Pancreas (tissue), 10 donors: ENCODE measurements around the gene APOD. TPM values are rescaled to one million over a fixed set of nuclear protein-coding genes. Genes with fewer than 3 reads are reported as not detected.

ENCODE experiments used
- ATAC-seq, 4 donors: fragments of 200-7000 bp; cut with Tn5 transposase; one replicate each; pipeline versions ENCODE4 v1.8.0 to v1.9.1; 2020; ENCODE audit warnings: mild to moderate bottlenecking in 4 of 4, moderate library complexity in 4 of 4
- DNase-seq, 6 donors: peaks; one replicate each; pipeline ENCODE4 v3.0.0-alpha.2; 2020
- FAIRE-seq: peaks from 2 replicates; lab custom pipeline; 2012; peaks lifted over from hg19 to GRCh38; lab: Jason Lieb, UNC
- H3K27ac ChIP-seq, 4 donors: fragments of 200-600 bp; sonication (generic); 1 replicate in 3 of 4; 2 replicates in 1 of 4; pipeline versions ENCODE4 v1.5.0 to v1.8.0; 2020
- H3K27me3 ChIP-seq, 4 donors: fragments of 200-600 bp; one replicate each; pipeline ENCODE4 v1.8.0; 2021
- H3K36me3 ChIP-seq, 3 donors: fragments of 200-600 bp; sonication (generic) in 1 of 3; one replicate each; pipeline versions ENCODE4 v1.5.0 to v1.8.0; 2020 to 2021
- H3K4me1 ChIP-seq, 3 donors: fragments of 200-600 bp; one replicate each; pipeline ENCODE4 v1.8.0; 2021
- H3K4me3 ChIP-seq, 4 donors: fragments of 200-600 bp; sonication (generic) in 2 of 4; one replicate each; pipeline versions ENCODE4 v1.5.0 to v1.8.0; 2020 to 2021
- H3K9me3 ChIP-seq, 4 donors: fragments of 200-600 bp; one replicate each; pipeline ENCODE4 v1.8.0; 2021
- WGBS, 2 donors: extraction: QIAGEN DNeasy Blood & Tissue Kit; methylation state at CpG; one replicate each; pipeline ENCODE4 v1.1.7; 2013; 5-methylcytosine and 5-hydroxymethylcytosine counted together
- intact Hi-C, 3 donors: fragments of 100-400 bp; cut with DNase I; formaldehyde crosslinking; loops; one replicate each; pipeline versions ENCODE4 v1.11.1 to v1.14.2; 2022
- polyA plus RNA-seq, 2 donors: library from polyadenylated mRNA; stranded (reverse); fragments of 200-250 nt; gene quantifications; one replicate each; pipeline ENCODE4 v1.2.3, GENCODE V29; 2013
- total RNA-seq, 6 donors: library from RNA; stranded (reverse); fragmentation: NEBNext Ultra II Directional in 4 of 6; extraction: Animal tissue kit (Norgen Biotek cat#: 25700) in 4 of 6; gene quantifications; one replicate each; pipeline versions ENCODE4 v1.2.1 to v1.2.4, GENCODE V29; 2021 to 2023
- TF ChIP-seq, protein P1 (sequence below), 4 donors: fragments of 200-600 bp; sonication (generic) in 3 of 4; IDR thresholded peaks; one replicate each; pipeline versions ENCODE4 v1.5.0 to v1.8.0; 2021; ENCODE audit warnings: antibody characterized with exemption in 4 of 4
- donor health status: healthy with polysubstance abuse.
- donor health status: DM: no; HTN: no; CAD: no; lungs with moderate emphysema.
- donor health status: DM: no; HTN: no; CAD: no.
- donor health status: control.
- donor health status: control.
- donor health status: Bipolar disorder and iron deficiency.
- donor health status: DM: yes; HTN: yes; CAD: no.
- donor health status: DM: no; HTN: no; CAD: no.
- donor health status: DM: no; HTN: no; CAD: no.
- donor health status: DM: yes; HTN: yes; CAD: no.

The APOD gene
- total and polyA plus RNA-seq, 8 donors, result 12.1 to 133 (median 60.8) TPM

DNA sequence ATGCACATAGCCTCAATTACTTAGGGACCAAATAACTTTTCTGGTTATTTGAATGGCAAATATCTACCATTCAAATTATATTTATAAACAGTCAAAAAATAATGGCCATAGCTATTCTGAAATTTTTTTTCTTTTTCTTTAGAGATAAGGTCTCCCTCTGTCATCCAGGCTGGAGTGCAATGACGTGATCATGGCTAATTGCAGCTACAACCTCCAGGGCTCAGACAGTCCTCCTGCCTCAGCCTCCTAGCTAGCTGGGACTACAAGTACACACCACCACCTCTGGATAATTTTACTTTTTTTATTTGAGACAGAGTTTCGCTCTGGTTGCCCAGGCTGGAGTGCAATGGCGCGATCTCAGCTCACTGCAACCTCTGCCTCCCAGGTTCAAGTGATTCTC lies 57.2 kb downstream of the APOD start:
- H3K27me3 ChIP-seq, result no peaks in the 10 kb centered on the region
- DNase-seq, result no peak
- no peaks in the 10 kb centered on the region for H3K4me1 ChIP-seq
- no peak overlapping the region for H3K27ac ChIP-seq
- ATAC-seq, result no peak
- 98 to 99% methylated on average over 4 of the region's 4 CpGs for WGBS, 2 donors
- H3K4me3 ChIP-seq, result no peak overlapping the region
- intact Hi-C loops, result loop anchor here in 1 of 3 donors (5.0 kb wide), 1 partner anchor 254 kb away; the partner anchor contains the start of gene XXYLT1
- FAIRE-seq, result no peak
- H3K9me3 ChIP-seq, result no peaks in the 10 kb centered on the region
- peaks cover 0 to 5% (median 0%) of the 10 kb centered on the region in 3 donors for H3K36me3 ChIP-seq
- TF ChIP-seq, protein P1, sequence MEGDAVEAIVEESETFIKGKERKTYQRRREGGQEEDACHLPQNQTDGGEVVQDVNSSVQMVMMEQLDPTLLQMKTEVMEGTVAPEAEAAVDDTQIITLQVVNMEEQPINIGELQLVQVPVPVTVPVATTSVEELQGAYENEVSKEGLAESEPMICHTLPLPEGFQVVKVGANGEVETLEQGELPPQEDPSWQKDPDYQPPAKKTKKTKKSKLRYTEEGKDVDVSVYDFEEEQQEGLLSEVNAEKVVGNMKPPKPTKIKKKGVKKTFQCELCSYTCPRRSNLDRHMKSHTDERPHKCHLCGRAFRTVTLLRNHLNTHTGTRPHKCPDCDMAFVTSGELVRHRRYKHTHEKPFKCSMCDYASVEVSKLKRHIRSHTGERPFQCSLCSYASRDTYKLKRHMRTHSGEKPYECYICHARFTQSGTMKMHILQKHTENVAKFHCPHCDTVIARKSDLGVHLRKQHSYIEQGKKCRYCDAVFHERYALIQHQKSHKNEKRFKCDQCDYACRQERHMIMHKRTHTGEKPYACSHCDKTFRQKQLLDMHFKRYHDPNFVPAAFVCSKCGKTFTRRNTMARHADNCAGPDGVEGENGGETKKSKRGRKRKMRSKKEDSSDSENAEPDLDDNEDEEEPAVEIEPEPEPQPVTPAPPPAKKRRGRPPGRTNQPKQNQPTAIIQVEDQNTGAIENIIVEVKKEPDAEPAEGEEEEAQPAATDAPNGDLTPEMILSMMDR (IDR thresholded peaks at IDR 0.05), result no peak

DNA sequence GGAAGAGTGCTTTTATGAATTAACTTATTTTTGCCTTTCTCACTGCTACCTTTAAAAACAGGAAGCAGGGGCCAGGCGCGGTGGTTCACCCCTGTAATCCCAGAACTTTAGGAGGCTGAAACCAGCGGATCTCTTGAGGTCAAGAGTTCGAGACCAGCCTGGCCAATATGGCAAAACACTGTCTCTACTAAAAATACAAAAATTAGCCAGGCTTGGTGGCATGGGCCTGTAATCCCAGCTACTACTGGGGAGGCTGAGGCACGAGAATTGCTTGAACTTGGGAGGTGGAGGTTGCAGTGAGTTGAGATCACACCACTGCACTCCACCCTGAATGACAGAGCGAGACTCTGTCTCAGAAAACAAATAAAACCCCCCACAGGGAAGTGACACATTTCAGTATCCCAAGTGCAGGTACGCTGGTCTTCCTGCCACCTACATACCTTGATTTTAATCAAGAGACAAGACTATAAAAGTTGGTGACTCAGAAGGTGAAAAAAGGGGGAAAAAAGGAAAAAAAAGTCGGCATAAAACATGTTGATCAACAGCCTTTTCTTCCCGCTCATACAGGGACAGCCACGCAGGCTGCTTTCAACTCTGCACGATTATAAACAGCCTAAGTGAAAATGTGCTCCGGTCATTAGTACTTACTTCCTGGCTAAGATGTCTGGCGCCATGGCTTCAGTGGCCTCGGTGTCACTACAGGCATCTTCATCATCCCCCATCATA lies 59.4 kb downstream of the APOD start:
- ATAC-seq, result no peak
- WGBS, 2 donors, result 87 to 88% methylated on average over 14 of the region's 14 CpGs
- Histone ChIP-seq H3K36me3 (peaks cover 0 to 5% (median 0%) of the 10 kb centered on the region in 3 donors), H3K27ac (no peak overlapping the region), H3K27me3 (no peaks in the 10 kb centered on the region), H3K9me3 (no peaks in the 10 kb centered on the region), H3K4me3 (no peak overlapping the region), H3K4me1 (no peaks in the 10 kb centered on the region)
- TF ChIP-seq, protein P1 (IDR thresholded peaks at IDR 0.05), result no peak
- no peak for DNase-seq
- FAIRE-seq, result no peak
- intact Hi-C loops, result no loop called here

DNA sequence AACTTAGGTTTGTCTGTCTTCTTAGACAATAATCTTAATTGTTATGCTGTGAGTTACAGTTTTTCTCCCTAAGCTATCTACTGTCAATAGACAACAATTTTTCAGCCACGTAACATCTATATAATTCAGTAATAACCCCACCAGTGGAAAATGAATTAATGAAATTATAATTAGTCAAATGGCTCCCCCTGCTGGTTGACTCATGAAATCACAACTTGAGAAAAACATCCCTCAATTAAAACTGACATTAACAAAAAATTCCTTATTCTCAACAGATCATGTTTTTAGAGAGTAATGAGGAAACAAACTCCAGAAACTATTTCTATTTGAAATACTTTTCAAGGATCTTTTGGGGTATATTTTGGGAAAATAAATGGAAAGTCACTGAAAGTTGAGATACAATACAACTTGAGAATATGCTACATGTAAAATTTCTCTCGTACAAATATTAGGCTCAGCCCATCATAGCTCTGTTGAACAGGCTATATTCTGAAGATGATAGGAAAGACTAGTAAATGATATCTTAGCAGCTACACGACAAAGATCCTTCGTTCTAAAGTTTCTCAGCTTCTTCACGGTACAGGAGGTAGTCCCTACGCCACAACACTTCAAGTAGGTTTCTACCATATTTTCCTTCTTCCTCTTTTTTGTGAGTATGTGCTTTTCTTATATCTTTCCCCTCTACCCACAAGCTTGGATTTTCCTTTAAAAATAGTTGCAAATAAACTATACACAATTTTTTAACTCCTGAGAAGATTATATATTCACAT lies 61.3 kb downstream of the APOD start:
- ATAC-seq (peak in 2 of 4 donors; percentile 32 to 52), FAIRE-seq (peak; percentile 96), DNase-seq (no peak)
- no peak overlapping the region for H3K4me3 ChIP-seq
- no peaks in the 10 kb centered on the region for H3K27me3 ChIP-seq
- intact Hi-C loops, result no loop called here
- TF ChIP-seq, protein P1 (IDR thresholded peaks at IDR 0.05), result peak; percentile 43 to 69 (median 58)
- peaks cover 0 to 5% (median 0%) of the 10 kb centered on the region in 3 donors for H3K36me3 ChIP-seq
- no peaks in the 10 kb centered on the region for H3K9me3 ChIP-seq
- no peaks in the 10 kb centered on the region for H3K4me1 ChIP-seq
- WGBS, 2 donors, result 57 to 63% methylated on average over 6 of the region's 6 CpGs
- H3K27ac ChIP-seq, result no peak overlapping the region

Other genes starting within 250 kb of the APOD start
- gene ACAP2, start 140.9 kb downstream of the APOD start, total RNA-seq, result 10 to 100 TPM; 12.4 to 21.1 (median 16.9) TPM
- 1 to 10 TPM; 4.2 to 7.3 TPM for gene ACAP2, start 140.9 kb downstream of the APOD start, polyA plus RNA-seq
- gene PPP1R2, start 40.6 kb downstream of the APOD start, total RNA-seq, result 10 to 100 TPM; 14.7 to 26.0 (median 16.9) TPM
- 10 to 100 TPM in 1 of 2 donors, 1 to 10 TPM in 1; 9.5 to 15.5 TPM for gene PPP1R2, start 40.6 kb downstream of the APOD start, polyA plus RNA-seq
- 10 to 100 TPM in 2 of 6 donors, 1 to 10 TPM in 4; 5.2 to 35.9 (median 8.5) TPM for gene MUC20, start 137.0 kb upstream of the APOD start, total RNA-seq
- gene MUC20, start 137.0 kb upstream of the APOD start, polyA plus RNA-seq, result 10 to 100 TPM; 28.8 to 30.4 TPM
- under 1 TPM; 0.06 to 0.59 (median 0.27) TPM for gene MUC4, start 228.0 kb upstream of the APOD start, total RNA-seq
- under 1 TPM; 0.04 to 0.05 TPM for gene MUC4, start 228.0 kb upstream of the APOD start, polyA plus RNA-seq